Suprapubic skin (tissue), 3 donors: ENCODE data around the gene ST6GAL2.

Experiments
- CTCF ChIP-seq, 2 donors: fragments of 200-600 bp in 1 of 2; fragments of 450-650 bp in 1 of 2; sonication (generic) in 1 of 2; IDR thresholded peaks; one replicate each; pipeline ENCODE4 v1.5.1; 2016 to 2019; ENCODE audit warnings: antibody characterized with exemption in 2 of 2, mild to moderate bottlenecking in 1 of 2, moderate library complexity in 1 of 2
- EP300 ChIP-seq: sonication (generic); formaldehyde crosslinking; IDR thresholded peaks from one replicate; pipeline ENCODE4 v1.6.1; 2017; ENCODE audit warnings: antibody characterized with exemption
- POLR2A ChIP-seq, 2 donors: fragments of 450-650 bp; IDR thresholded peaks; one replicate each; pipeline ENCODE4 v1.6.1; 2017; ENCODE audit warnings: antibody characterized with exemption in 2 of 2, mild to moderate bottlenecking in 2 of 2, moderate library complexity in 2 of 2

- TF ChIP-seq CTCF (IDR thresholded peaks at IDR 0.05) = no peak
- TF ChIP-seq POLR2A (IDR thresholded peaks at IDR 0.05) = no peak
- TF ChIP-seq EP300 = no peak
Measured at GRCh38 chr2:106827158-106827557, 58.8 kb downstream of the ST6GAL2 start.
